MM.1S (cell line): ENCODE results near the gene TTC34.

Experiments
- DNase-seq: peaks from one replicate; pipeline ENCODE4 v3.0.0-alpha.2; 2015
- H2AFZ ChIP-seq: fragments of 300-600 bp; sonication (generic); 2 replicates; pipeline ENCODE4 v1.6.0; 2016; ENCODE audit warnings: antibody characterized with exemption, low read length
- H3F3A ChIP-seq: fragments of 300-600 bp; sonication (generic); 2 replicates; pipeline ENCODE4 v1.6.1; 2016; ENCODE audit warnings: mild to moderate bottlenecking, antibody characterized with exemption, low read length, moderate library complexity, mixed read lengths; ENCODE audit not compliant: insufficient read depth
- H3K27ac ChIP-seq: fragments of 300-600 bp; sonication (generic); 2 replicates; pipeline ENCODE4 v1.5.1; 2016; ENCODE audit warnings: mild to moderate bottlenecking, low read length
- H3K27me3 ChIP-seq: fragments of 300-600 bp; sonication (generic); replicated peaks from 2 replicates; pipeline ENCODE4 v1.6.0; 2016; ENCODE audit warnings: low read length; ENCODE audit not compliant: insufficient read depth
- H3K36me3 ChIP-seq: fragments of 300-600 bp; sonication (generic); replicated peaks from 2 replicates; pipeline ENCODE4 v1.6.1; 2016; ENCODE audit warnings: mild to moderate bottlenecking, low read length, mixed read lengths; ENCODE audit not compliant: insufficient read depth
- H3K4me1 ChIP-seq: fragments of 300-600 bp; sonication (generic); 2 replicates; pipeline ENCODE4 v1.6.1; 2016; ENCODE audit warnings: low read length, mixed read lengths
- H3K4me2 ChIP-seq: fragments of 300-600 bp; sonication (generic); 2 replicates; pipeline ENCODE4 v1.6.0; 2016; ENCODE audit warnings: low read depth, low read length
- H3K4me3 ChIP-seq: fragments of 300-600 bp; sonication (generic); 2 replicates; pipeline ENCODE4 v1.5.1; 2016; ENCODE audit warnings: low read length, mixed read lengths
- H3K79me2 ChIP-seq: fragments of 300-600 bp; sonication (generic); 2 replicates; pipeline ENCODE4 v1.6.1; 2016; ENCODE audit warnings: mixed run types, low read length, mixed read lengths
- H3K9ac ChIP-seq: fragments of 300-600 bp; sonication (generic); 2 replicates; pipeline ENCODE4 v1.6.1; 2016; ENCODE audit warnings: low read length, mixed read lengths
- H3K9me2 ChIP-seq: fragments of 300-600 bp; sonication (generic); replicated peaks from 2 replicates; pipeline ENCODE4 v1.6.1; 2016; ENCODE audit warnings: mild to moderate bottlenecking, low read length, mixed read lengths; ENCODE audit not compliant: insufficient read depth
- H3K9me3 ChIP-seq: fragments of 300-600 bp; sonication (generic); replicated peaks from 2 replicates; pipeline ENCODE4 v1.6.1; 2016; ENCODE audit warnings: mild to moderate bottlenecking, low read length, mixed read lengths; ENCODE audit not compliant: insufficient read depth
- H4K20me1 ChIP-seq: fragments of 300-600 bp; sonication (generic); 2 replicates; pipeline ENCODE4 v1.6.1; 2016; ENCODE audit warnings: mild to moderate bottlenecking, low read length, moderate library complexity, mixed read lengths; ENCODE audit not compliant: insufficient read depth
- CTCF ChIP-seq: fragments of 300-600 bp; sonication (generic); IDR thresholded peaks from 2 replicates; pipeline ENCODE4 v1.5.1; 2016; ENCODE audit warnings: antibody characterized with exemption, low read length, mixed read lengths
- EZH2 ChIP-seq: fragments of 300-600 bp; sonication (generic); optimal IDR thresholded peaks from 2 replicates; pipeline ENCODE3; 2017; ENCODE audit warnings: low read depth, mild to moderate bottlenecking, antibody characterized with exemption, low read length, mixed read lengths
- EZH2phosphoT487 ChIP-seq: fragments of 300-600 bp; sonication (generic); IDR thresholded peaks from 2 replicates; pipeline ENCODE4 v1.6.1; 2018; ENCODE audit warnings: antibody characterized with exemption, low read length

The TTC34 gene

GRCh38 chr1:2630498-2631135 is 170.9 kb downstream of the TTC34 start:
- H3K36me3 ChIP-seq = no peaks in the 10 kb centered on the region
- H3K27me3 ChIP-seq = peaks cover 83% of the 10 kb centered on the region
- no peak overlapping the region for H3K27ac ChIP-seq
- H3K4me2 ChIP-seq = no peak overlapping the region
- H4K20me1 ChIP-seq = no peaks in the 10 kb centered on the region
- H2AFZ ChIP-seq = no peak overlapping the region
- no peak overlapping the region for H3K4me3 ChIP-seq
- no peaks in the 10 kb centered on the region for H3K79me2 ChIP-seq
- TF ChIP-seq EZH2 (no peak), CTCF (no peak), EZH2phosphoT487 (no peak)
- no peaks in the 10 kb centered on the region for H3F3A ChIP-seq
- DNase-seq = no peak
- H3K9me3 ChIP-seq = no peaks in the 10 kb centered on the region
- no peaks in the 10 kb centered on the region for H3K9me2 ChIP-seq
- H3K4me1 ChIP-seq = no peaks in the 10 kb centered on the region
- no peak overlapping the region for H3K9ac ChIP-seq

GRCh38 chr1:2629627-2630497 is 171.6 kb downstream of the TTC34 start:
- Histone ChIP-seq H2AFZ (no peak overlapping the region), H3K9ac (no peak overlapping the region), H3K9me2 (no peaks in the 10 kb centered on the region), H3K27ac (no peak overlapping the region), H3K27me3 (peaks cover 84% of the 10 kb centered on the region), H3K4me2 (no peak overlapping the region), H3F3A (no peaks in the 10 kb centered on the region), H3K9me3 (no peaks in the 10 kb centered on the region), H3K4me1 (no peaks in the 10 kb centered on the region), H3K36me3 (no peaks in the 10 kb centered on the region), H3K79me2 (no peaks in the 10 kb centered on the region), H4K20me1 (no peaks in the 10 kb centered on the region), H3K4me3 (no peak overlapping the region)
- no peak for TF ChIP-seq EZH2phosphoT487
- no peak for DNase-seq

- TF ChIP-seq CTCF (no peak), EZH2 (no peak)
These were observed 172.4 kb downstream of the TTC34 start for GRCh38 chr1:2628933-2629626.

More at GRCh38 chr1:2628933-2629626, 172.4 kb downstream of the TTC34 start:
- no peak overlapping the region for H3K27ac ChIP-seq
- H3K9me2 ChIP-seq = no peaks in the 10 kb centered on the region
- H3K4me3 ChIP-seq = no peak overlapping the region
- H3K4me1 ChIP-seq = no peaks in the 10 kb centered on the region
- no peak overlapping the region for H3K4me2 ChIP-seq
- H4K20me1 ChIP-seq = no peaks in the 10 kb centered on the region
- no peak overlapping the region for H3K9ac ChIP-seq
- peaks cover 89% of the 10 kb centered on the region for H3K27me3 ChIP-seq
- DNase-seq = no peak
- no peaks in the 10 kb centered on the region for H3F3A ChIP-seq
- no peaks in the 10 kb centered on the region for H3K9me3 ChIP-seq
- H3K36me3 ChIP-seq = no peaks in the 10 kb centered on the region
- no peaks in the 10 kb centered on the region for H3K79me2 ChIP-seq
- no peak overlapping the region for H2AFZ ChIP-seq
